HG03378 (cell line): ENCODE results near the gene SOCS1.

Experiments used
- ATAC-seq: cut with Tn5 transposase; IDR thresholded peaks from one replicate; pipeline ENCODE4 v1.9.1; 2021; ENCODE audit warnings: mild to moderate bottlenecking, moderate library complexity; ENCODE audit not compliant: unreplicated experiment

SOCS1 gene

DNA sequence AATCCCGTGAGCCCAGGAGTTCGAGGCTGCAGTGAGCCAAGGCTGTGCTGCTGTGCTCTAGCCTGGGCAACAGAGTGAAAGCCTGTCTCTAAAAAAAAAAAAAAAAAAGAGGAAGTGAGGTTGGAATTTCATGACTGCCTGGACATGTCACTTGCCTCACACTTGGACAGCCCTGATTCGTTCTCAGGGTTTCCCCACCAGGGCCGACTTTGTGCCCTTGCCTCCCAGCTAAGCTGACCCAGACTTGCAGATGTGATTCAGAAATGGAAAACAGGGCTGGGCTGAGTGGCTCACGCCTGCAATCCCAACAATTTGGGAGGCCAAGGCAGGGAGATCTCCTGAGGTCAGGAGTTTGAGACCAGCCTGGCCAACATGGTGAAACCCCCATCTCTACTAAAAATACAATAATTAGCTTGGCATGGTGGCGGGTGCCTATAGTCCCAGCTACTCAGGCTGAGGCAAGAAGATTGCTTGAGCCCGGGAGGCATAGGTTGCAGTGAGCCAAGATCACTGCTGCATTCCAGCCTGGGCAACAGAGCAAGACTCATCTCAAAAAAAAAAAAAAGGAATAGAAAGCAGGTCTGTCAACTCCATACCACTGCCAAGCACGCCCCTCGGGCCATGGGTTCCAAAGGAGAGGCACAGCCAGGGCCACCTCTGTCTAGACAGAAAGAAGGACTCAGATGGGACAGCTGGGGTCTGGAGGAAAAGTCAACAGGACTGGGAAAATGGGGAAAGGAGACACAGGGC is 46.9 kb downstream of the SOCS1 start:
- no peak for ATAC-seq

DNA sequence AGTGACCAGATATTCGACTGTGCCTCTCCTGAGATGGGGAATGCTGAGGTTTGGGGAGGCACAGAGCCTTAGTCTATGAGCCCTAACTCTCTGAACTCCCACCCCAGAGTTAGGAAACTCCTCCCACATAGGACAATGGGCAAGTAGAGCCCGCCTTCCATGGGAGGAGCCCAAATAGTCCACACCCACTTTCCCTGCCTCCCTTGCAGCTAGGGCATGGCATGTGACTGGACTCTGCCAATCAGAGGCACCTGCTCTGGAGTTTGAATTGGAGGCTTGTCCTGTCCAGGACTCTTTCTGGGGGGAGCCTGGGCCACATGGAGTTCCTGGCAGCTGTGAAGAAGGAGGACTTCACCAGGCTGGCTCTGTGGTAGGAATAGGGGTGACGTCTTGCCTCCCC is 48.4 kb downstream of the SOCS1 start:
- no peak for ATAC-seq

DNA sequence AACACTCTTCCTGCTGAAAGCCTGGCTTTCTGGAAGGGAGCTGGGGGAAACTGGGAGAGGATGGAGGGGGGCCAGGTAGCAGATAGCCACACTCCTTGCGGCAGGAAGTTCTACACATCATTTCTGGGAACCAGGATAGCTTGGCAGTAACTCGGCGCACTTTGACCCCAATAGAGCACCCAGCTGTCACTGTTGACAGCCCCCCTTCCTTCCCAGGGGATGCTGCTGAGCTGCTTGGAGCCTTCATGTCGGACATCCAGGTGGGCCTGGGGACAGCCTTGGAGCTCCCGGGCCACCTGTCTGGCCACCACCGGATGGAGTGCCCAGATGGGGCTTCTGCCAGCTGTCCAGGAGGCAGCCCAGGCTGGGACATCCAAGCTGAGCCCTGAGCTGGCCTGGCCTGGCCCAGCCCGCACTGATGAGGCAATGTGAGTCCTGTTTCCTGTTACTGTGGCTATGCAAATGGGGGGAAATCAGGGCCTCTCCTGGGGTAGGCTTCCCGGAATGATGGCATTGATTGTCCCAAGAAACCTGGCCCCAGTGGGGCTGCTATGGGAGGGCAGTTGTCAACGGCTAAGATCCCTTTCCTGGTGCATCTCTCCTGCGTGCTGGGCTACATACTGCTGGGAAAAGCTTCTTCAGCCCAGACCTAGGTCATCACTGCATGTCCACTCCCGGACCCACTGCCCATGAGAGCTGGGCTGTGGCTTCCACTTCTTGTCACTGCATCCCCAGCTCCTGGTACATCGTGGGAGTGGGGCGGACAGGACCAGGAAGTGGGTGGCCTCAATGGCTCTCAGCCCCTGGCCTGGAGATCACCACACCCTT is 50.0 kb downstream of the SOCS1 start:
- ATAC-seq = no peak

DNA sequence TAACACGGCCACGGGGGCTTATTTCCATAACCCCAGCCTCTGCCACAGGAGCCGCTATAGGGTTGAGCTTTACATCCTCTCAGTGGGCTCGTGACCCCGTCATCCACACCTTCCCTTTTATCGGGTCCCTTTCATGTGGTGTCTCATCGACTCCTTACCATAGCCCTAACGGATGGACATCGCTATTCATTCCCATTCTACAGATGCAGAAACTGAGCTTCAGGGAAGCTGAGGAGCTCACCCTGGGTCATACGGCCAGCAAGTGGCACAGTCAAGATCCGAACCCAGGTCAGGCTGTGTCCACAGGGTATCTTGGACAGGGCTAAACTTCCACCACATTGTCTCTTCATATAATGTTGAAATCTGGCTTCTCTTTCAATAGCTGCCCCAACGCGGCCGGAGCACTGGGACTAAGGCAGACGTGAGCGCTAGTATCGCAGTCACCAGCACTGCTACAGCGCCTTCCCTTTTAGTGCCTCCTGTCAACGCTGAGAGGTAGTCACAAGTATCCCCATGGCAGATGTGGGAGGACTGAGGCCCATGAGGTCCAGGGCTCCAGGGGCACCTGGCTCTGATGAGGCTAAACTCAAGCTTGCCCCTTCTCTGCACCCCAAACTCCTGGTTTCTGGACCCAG is 50.8 kb downstream of the SOCS1 start:
- ATAC-seq = no peak

DNA sequence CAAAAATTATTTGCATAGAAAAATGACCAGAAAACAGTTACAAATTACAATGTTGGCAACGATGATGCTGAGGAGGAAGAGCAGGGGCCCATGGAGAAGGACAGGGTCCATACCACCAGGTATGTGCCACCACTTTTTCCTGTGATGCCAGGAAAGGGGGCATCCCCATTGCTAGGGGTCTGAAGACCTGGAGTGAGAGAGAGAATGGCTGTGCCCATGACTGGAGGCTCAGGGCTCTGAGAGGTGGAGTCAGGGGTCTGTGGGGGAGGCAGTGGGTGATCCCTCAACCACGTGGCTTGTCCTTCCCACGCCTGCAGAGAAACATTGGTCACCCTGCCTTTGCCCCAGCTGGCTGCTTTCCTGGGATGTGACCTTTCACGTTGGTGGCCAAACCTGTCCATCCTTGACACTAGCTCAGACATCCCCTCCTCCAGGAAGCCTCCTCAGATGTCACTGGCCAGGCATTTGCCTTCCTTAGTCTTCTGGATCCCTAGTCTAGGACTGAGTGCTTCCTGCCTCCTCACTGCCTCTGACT is 51.4 kb downstream of the SOCS1 start:
- ATAC-seq = no peak
